ENCODE results near the gene DGCR6.
"Not testable (repeated sequence)": the region's sequence is repeated elsewhere in the genome, so short reads cannot be mapped to it uniquely, and the experiment has no call there.

DGCR6 gene

DNA sequence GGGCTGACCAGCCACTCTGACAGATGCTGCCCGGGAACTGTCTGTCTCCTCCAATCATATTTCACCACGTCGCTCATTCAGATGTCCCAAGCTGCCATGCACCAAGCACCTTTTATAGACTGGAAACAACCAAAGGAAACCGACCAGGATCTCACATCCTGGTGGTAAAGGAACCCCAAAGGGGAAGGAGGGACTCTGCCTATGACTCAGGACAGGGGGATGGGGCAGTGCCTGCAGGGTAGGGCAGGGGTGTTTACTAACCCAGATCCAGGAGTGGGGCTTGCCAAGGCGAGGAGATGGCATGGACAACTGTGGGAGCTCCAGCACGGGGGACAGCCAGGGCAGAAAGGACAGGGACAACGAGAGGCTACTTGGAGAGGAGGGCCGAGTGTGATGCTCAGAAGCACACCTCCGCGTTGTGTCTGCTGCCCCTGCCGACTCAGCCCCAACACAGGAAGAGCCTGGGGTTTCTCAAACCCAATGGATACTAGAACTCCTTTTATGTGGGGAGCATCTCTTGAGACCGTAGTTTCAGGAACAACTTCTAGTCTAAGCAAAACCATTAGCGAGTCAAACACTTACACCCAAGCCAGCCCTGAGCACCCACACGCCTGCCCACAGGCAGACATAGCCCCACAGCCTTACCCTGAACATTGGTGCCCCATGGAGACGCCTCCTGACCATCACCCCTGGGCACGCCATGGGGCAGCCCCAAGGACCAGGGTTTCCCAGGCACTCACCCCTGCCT, 26.0 kb downstream of the DGCR6 start:
- DNase-seq = no peak

- DNase-seq = no peak
These were observed 27.8 kb downstream of the DGCR6 start for GRCh38 chr22:18933914-18934313.

DNA sequence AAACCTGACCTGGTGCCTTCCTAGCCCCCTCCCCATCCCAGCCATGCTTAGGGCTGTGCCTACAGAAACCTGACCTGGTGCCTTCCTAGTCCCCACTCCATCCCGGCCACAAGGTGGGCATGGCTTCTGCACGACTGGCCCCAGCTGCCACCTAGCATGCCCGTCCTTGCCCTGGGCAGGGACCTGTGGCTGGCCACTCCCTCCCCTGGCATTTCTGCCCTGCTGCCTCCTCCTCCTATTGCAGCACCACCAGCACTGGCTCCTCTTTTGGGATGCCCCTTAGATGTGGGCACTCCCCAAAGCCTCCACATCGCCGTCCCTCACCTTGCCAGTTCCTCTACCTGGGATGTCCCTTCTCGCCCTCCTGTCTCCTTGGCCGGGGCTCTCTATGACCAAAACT, 28.6 kb downstream of the DGCR6 start:
- DNase-seq = not testable (repeated sequence)

- no peak for DNase-seq
These were observed 29.9 kb downstream of the DGCR6 start, which contains the start of gene PRODH for GRCh38 chr22:18935889-18936529. PRODH (minus strand) TSS chr22:18936293; CDS start chr22:18936287, 6 bp downstream.

DNA sequence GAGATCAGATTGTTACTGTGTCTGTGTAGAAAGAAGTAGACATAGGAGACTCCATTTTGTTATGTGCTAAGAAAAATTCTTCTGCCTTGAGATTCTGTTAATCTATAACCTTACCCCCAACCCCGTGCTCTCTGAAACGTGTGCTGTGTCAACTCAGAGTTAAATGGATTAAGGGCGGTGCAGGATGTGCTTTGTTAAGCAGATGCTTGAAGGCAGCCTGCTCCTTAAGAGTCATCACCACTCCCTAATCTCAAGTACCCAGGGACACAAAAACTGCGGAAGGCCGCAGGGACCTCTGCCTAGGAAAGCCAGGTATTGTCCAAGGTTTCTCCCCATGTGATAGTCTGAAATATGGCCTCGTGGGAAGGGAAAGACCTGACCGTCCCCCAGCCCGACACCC, 32.6 kb downstream of the DGCR6 start:
- DNase-seq = not testable (repeated sequence)

DNA sequence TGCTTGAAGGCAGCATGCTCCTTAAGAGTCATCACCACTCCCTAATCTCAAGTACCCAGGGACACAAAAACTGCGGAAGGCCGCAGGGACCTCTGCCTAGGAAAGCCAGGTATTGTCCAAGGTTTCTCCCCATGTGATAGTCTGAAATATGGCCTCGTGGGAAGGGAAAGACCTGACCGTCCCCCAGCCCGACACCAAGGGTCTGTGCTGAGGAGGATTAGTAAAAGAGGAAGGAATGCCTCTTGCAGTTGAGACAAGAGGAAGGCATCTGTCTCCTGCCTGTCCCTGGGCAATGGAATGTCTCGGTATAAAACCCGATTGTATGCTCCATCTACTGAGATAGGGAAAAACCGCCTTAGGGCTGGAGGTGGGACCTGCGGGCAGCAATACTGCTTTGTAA, 41.0 kb downstream of the DGCR6 start:
- DNase-seq = not testable (repeated sequence)

DNA sequence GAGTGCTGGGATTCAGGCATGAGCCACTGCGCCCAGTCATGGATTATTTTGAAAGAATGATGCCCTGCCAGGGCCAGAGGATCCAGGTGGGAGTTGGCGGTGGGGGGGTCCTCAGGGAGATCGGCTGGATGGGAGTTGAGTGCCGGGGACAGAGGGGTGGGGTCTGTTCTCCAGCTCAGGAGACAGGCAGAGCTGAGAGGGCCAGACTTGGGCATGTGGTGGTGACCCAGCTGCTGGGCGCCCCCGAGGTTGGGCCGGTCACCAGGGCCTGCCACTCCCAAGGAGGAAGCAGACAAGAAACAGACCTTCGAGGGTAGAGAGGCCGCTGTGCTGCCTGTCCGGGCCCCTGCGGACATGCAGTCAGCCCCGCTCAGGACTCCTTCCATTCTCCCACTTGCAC, 41.8 kb downstream of the DGCR6 start:
- DNase-seq = peak; percentile 30

- DNase-seq = peak; percentile 49
These were observed 44.0 kb downstream of the DGCR6 start for GRCh38 chr22:18950141-18950540.

DNA sequence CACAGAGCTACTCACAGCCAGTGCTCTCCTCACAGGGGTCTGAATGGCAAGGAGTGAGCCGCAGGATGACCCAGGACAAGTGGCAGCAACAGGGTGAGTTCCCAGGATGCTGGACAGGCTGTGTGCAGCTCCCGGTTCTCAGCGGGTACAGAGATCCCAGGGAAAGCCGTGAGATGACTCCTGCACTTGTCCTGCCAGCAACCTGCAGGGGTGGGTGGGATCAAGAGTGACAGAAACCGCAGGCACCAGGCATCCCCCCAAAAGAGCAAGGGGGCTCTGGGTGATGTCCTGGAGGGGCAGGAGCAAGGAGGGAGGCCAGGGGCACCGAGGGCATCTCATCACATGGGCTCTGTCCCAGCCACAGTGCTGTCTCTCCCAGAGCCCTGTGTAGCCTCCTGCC, 45.9 kb downstream of the DGCR6 start:
- no peak for DNase-seq

DNA sequence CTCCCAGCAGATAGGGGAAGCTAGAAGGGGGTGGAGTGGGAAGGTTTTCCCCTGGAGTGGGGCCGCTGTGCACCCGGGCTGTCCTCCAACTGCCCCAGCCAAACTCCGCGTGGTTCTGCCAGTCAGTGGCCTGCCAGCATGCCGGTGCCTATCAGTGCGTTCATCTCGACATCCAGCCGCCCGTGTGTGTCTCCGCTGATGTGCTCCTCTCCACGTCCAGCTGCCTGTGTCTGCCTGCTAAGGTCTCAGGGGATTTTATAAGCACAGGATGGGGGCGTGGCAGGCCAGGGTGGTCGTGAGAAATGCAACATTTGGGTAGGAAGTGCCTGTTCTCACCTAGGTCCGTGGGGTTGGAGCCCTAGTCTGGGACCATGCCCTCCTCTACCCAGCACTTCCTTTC, 47.0 kb downstream of the DGCR6 start:
- DNase-seq = peak; percentile 34

GRCh38 chr22:18954303-18954989, 48.3 kb downstream of the DGCR6 start:
- DNase-seq = peak; percentile 82

DNA sequence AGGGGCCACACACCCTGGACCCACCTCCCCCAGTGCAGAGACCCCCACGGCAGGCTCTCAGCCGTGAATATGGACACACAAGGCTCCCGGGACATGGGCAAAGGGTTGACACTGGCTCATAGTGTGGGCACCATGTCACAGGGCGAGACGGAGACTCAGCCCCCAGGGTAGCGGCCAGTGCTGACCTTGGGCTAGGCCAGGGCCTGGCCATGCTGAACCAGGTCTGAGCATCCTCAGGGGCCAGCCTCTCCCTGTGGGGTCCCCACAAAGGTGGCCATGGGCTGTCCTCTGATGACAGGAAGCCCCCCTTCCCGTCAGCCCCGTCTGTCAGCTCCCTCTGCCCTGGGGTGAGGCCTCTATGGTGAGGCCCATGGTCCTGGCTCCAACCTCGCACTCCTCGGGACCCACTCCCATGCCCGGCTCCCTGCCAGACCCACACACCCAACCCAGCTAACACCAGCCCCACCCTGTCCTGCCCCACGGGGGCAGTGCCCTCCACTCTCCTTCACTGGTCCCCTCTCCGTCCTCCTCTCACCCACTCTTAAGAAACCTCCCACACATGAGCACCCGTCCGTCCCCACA, 49.0 kb downstream of the DGCR6 start:
- DNase-seq = peak; percentile 46

- DNase-seq = no peak
These were observed 49.6 kb downstream of the DGCR6 start for GRCh38 chr22:18955696-18956095.

- peak; percentile 44 for DNase-seq
These were observed 50.2 kb downstream of the DGCR6 start for GRCh38 chr22:18956121-18956895.

DNA sequence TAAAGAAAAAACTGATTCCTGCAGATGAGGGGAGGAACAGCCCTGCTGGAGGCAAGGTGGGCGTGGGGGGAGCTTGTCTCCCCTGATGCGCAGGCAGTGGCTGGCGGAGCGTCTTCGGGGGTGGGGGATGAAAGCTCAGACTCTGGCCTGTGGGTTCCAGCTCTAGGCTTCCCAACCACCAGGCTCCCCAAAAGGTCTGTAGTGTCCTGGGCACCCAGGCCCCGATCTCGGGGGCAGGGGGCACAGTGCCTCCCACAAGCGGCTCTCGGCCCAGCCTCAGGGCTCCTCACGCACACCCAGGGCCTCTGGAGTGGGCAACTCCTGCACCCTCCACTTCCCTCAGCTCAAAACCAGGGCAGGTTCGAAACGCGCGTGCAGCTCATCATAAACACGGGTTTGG, 50.8 kb downstream of the DGCR6 start:
- DNase-seq = peak; percentile 33

GRCh38 chr22:18957621-18958320, 51.7 kb downstream of the DGCR6 start:
- peak; percentile 47 for DNase-seq

DNA sequence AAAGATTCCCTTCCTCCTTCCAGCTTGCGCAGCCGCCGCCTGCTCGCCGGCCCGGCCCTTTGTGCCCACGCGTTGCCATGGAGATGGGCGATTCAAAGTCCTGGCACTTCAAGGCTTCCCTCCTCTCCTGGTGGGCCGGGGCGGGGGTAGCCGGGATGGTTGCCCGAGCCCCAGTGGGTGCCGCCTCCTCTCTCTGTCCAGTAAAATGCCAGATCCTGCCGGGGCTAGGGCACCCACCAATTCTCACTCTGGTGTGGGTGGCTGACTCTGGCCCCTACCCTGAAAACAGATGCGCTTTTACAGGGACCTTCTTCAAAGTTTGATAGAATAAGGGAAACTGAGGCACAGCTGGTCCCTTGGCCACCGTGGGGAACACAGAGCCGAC, 52.2 kb downstream of the DGCR6 start:
- not testable (repeated sequence) for DNase-seq

DNA sequence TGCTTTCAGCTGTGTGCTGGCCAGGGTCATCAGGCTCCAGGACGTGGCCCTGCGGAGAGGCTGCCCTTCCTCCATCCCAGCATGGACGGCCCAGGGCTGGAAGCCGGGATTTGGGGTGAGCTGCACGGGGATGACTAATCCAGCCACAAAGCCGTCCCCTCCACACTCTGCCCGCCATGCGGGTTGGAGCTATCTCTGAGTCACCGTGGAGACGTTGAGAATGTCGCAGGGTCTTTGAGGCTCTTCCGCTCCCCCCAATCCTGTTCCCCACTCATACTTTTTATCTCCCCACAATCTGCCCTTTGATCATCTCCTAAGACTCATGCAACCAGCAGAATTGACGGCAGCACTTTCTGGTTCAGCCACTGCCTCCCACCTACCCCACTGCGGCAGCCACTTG, 52.6 kb downstream of the DGCR6 start:
- DNase-seq = peak; percentile 59

- DNase-seq = peak; percentile 53
These were observed 53.1 kb downstream of the DGCR6 start for GRCh38 chr22:18959266-18959665.

GRCh38 chr22:18959741-18960140, 53.6 kb downstream of the DGCR6 start:
- DNase-seq = peak; percentile 53

DNA sequence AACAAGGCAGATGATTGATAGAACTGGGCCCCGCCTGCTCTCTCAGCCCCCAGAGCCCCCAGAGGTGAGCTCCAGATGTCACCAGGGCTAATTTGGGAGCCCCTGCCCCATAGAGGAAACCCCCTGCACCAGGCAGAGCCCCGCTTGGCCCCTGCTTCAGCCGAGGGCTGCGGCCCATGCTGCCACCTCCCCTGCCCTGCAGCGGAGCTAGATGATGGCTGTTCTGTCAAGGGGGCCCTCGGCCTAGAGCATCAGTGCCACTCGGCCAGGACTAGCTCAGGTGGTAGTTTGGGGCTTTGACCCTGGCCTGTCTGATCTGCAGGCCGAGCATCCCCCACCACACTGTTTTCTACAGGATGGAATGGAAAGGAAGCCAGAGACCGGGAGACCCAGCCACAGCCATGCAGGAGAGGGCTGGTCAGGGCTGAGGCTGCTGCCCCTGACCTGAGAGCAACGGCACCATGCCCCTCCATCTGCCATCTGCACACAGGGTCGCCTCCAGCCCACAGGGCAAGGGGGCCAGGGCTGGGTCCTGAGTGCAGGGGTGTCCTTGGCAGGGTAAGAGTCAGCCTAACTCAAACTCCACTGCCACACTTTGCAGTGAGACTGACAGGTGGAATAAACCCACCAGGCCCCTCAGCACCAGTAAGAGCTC, 54.2 kb downstream of the DGCR6 start:
- peak; percentile 21 for DNase-seq
